Measurements from ENCODE around the gene PYURF.

DNA sequence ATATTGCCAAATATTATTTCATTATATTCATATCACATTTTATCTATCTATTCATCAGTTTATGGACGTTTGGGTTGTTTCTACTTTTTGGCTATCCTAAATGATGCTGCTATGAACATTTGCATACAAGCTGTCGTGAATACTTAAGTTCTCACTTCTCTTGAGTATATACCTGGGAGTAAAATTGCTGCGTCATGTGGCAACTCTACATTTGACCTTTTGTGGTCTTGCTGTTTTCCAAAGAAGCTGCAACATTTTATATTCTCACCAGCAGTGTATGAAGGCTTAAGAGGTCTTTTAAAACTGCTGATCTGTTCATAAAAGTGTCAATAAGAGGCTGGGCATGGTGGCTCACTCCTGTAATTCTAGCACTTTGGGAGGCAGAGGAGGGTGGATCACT, 5.8 kb downstream of the PYURF start:
- TF ChIP-seq, protein P1, sequence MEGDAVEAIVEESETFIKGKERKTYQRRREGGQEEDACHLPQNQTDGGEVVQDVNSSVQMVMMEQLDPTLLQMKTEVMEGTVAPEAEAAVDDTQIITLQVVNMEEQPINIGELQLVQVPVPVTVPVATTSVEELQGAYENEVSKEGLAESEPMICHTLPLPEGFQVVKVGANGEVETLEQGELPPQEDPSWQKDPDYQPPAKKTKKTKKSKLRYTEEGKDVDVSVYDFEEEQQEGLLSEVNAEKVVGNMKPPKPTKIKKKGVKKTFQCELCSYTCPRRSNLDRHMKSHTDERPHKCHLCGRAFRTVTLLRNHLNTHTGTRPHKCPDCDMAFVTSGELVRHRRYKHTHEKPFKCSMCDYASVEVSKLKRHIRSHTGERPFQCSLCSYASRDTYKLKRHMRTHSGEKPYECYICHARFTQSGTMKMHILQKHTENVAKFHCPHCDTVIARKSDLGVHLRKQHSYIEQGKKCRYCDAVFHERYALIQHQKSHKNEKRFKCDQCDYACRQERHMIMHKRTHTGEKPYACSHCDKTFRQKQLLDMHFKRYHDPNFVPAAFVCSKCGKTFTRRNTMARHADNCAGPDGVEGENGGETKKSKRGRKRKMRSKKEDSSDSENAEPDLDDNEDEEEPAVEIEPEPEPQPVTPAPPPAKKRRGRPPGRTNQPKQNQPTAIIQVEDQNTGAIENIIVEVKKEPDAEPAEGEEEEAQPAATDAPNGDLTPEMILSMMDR (conservative IDR thresholded peaks at IDR 0.05), result no peak
- no peak for TF ChIP-seq ZFX (IDR thresholded peaks at IDR 0.05)

All from C4-2B (cell line).